Tibial artery (tissue), 4 donors: ENCODE data around the gene FARP1.

Experiments used
- DNase-seq, 2 donors: peaks; one replicate each; pipeline ENCODE4 v3.0.0-alpha.2; 2019
- H3K27ac ChIP-seq, 2 donors: fragments of 200-600 bp; sonication (generic) in 1 of 2; 1 replicate in 1 of 2; 2 replicates in 1 of 2; pipeline ENCODE4 v1.5.1; 2018 to 2019; ENCODE audit warnings: mild to moderate bottlenecking in 1 of 2
- H3K27me3 ChIP-seq, 2 donors: fragments of 200-600 bp; sonication (generic) in 1 of 2; one replicate each; pipeline versions ENCODE4 v1.5.1 to v1.6.0; 2016 to 2019
- H3K36me3 ChIP-seq, 3 donors: fragments of 200-600 bp; sonication (generic) in 2 of 3; one replicate each; pipeline ENCODE4 v1.5.1; 2016 to 2019; ENCODE audit warnings: mild to moderate bottlenecking in 2 of 3
- H3K4me1 ChIP-seq, 4 donors: fragments of 200-600 bp; sonication (generic) in 2 of 4; 1 replicate in 3 of 4; 2 replicates in 1 of 4; pipeline ENCODE4 v1.5.1; 2016 to 2019
- H3K4me3 ChIP-seq, 2 donors: fragments of 200-600 bp; sonication (generic) in 1 of 2; 1 replicate in 1 of 2; 2 replicates in 1 of 2; pipeline ENCODE4 v1.5.1; 2018 to 2019; ENCODE audit warnings: mild to moderate bottlenecking in 2 of 2
- H3K9me3 ChIP-seq, 3 donors: fragments of 200-600 bp; sonication (generic) in 1 of 3; one replicate each; pipeline ENCODE4 v1.5.1; 2016 to 2019
- intact Hi-C: fragments of 100-400 bp; cut with DNase I; formaldehyde crosslinking; loops from one replicate; pipeline ENCODE4 v1.15.0; 2023; ENCODE audit warnings: low total_unique reads
- TF ChIP-seq, protein P1 (sequence below), 2 experiments: fragments of 200-600 bp in 1 of 2; fragments of 450-650 bp in 1 of 2; IDR thresholded peaks; one replicate each; pipeline ENCODE4 v1.5.1; 2017 to 2019; ENCODE audit warnings: antibody characterized with exemption in 2 of 2, mild to moderate bottlenecking in 1 of 2, moderate library complexity in 1 of 2

Gene FARP1

DNA sequence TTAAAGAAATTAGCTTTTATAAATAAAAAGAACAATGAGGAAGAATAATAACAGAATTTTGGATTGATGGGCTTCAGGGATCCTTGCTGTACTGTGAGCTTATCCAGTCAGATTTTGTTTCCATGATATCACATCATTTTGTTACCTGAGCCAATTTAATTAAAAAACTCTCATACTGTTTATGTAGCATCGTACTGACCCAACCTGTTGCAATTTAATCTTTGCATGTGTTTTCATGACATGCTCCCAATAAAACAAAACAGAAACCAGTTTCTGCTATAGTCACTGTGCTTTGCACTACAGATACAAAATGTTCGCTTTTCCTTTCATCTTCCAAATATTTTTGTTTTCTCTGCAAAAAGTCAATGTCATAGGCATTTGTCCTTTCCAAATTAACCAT is 143.9 kb downstream of the FARP1 start:
- TF ChIP-seq, protein P1, sequence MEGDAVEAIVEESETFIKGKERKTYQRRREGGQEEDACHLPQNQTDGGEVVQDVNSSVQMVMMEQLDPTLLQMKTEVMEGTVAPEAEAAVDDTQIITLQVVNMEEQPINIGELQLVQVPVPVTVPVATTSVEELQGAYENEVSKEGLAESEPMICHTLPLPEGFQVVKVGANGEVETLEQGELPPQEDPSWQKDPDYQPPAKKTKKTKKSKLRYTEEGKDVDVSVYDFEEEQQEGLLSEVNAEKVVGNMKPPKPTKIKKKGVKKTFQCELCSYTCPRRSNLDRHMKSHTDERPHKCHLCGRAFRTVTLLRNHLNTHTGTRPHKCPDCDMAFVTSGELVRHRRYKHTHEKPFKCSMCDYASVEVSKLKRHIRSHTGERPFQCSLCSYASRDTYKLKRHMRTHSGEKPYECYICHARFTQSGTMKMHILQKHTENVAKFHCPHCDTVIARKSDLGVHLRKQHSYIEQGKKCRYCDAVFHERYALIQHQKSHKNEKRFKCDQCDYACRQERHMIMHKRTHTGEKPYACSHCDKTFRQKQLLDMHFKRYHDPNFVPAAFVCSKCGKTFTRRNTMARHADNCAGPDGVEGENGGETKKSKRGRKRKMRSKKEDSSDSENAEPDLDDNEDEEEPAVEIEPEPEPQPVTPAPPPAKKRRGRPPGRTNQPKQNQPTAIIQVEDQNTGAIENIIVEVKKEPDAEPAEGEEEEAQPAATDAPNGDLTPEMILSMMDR (IDR thresholded peaks at IDR 0.05): no peak
- Histone ChIP-seq H3K27me3 (no peaks in the 10 kb centered on the region), H3K4me3 (no peak overlapping the region), H3K9me3 (no peaks in the 10 kb centered on the region), H3K4me1 (peaks cover 0 to 5% (median 0%) of the 10 kb centered on the region in 4 donors), H3K36me3 (no peaks in the 10 kb centered on the region), H3K27ac (no peak overlapping the region)
- DNase-seq: no peak
- intact Hi-C loops: no loop called here

DNA sequence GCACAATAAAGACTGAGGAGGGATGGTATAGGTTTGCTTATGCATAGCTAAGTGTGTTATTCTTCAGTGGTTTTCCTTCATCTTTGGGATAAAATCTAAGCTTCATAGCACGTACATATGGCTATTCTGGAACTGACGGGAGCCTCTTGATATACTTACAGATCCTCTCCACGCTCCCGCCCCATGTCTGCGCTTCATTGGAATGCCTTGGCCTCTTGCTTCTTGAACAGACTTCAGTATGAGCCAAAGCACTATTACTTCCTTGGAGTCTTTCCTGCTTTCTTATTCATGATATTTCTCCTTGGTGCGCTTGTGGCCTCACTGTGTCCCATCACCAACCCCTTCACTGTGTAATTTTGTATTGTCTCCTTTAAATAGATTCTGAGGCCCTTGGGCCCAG is 145.3 kb downstream of the FARP1 start:
- H3K9me3 ChIP-seq: no peaks in the 10 kb centered on the region
- TF ChIP-seq, protein P1 (IDR thresholded peaks at IDR 0.05): no peak
- no peak overlapping the region for H3K27ac ChIP-seq
- H3K27me3 ChIP-seq: no peaks in the 10 kb centered on the region
- DNase-seq: no peak
- peaks cover 0 to 8% (median 0%) of the 10 kb centered on the region in 4 donors for H3K4me1 ChIP-seq
- intact Hi-C loops: no loop called here
- H3K36me3 ChIP-seq: no peaks in the 10 kb centered on the region
- no peak overlapping the region for H3K4me3 ChIP-seq

DNA sequence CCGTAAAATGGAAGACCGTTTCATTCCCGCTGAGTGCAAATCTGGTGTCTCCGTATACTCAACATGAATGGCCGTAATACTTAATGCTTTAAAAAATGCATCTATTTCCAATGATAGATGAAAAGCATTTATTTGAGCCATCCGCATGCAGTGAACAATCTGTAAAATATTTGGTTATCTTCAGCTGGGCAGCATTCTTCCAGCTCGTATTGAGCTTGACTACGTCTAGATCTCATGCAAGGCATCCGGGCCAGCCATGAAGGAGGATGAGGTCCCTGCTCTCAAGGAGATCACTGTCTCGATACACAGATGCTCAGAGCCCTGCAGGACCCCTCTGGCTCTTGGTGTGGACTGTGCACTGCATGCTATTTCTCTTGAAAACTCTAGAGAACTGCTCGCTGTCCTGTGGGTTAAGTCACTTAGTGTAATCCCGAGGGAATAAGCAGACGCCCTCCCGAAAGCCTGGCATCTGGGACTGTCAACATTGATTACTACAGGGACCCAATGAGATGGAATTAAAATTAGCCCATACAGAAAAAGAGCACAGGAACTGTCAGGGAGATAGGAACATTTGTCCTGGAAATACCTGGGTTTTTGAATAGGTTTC is 146.5 kb downstream of the FARP1 start:
- intact Hi-C loops: no loop called here
- H3K36me3 ChIP-seq: no peaks in the 10 kb centered on the region
- no peak for DNase-seq

DNA sequence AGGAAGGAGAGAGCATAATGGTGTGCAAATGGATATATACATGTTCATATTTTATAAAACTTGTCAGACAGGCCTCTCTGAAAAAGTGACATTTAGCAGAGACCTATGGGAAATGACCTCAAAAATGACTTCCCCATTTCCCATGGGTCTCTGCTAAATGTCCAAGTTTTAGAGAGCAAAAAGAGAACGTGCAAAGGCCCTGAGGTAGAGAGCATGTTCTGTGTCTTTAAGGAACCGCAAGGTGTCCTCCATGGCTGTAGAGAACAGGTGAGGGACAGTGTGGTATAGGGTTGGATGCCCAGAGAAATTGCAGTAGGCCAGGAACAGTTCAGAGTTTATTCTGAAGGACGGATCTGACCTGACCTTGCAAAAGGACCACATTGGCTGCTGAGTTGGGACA is 147.4 kb downstream of the FARP1 start:
- no peak overlapping the region for H3K4me3 ChIP-seq
- TF ChIP-seq, protein P1 (IDR thresholded peaks at IDR 0.05): no peak
- intact Hi-C loops: no loop called here
- H3K36me3 ChIP-seq: no peaks in the 10 kb centered on the region
- no peak overlapping the region for H3K27ac ChIP-seq
- peaks cover 0 to 10% (median 2%) of the 10 kb centered on the region in 4 donors for H3K4me1 ChIP-seq
- H3K9me3 ChIP-seq: no peaks in the 10 kb centered on the region
- H3K27me3 ChIP-seq: no peaks in the 10 kb centered on the region
- DNase-seq: no peak

More for the DNA sequence above, 146.5 kb downstream of the FARP1 start:
- TF ChIP-seq, protein P1 (IDR thresholded peaks at IDR 0.05): no peak
- Histone ChIP-seq H3K4me1 (peaks cover 0 to 10% (median 0%) of the 10 kb centered on the region in 4 donors), H3K27ac (no peak overlapping the region), H3K27me3 (no peaks in the 10 kb centered on the region), H3K4me3 (no peak overlapping the region), H3K9me3 (no peaks in the 10 kb centered on the region)

DNA sequence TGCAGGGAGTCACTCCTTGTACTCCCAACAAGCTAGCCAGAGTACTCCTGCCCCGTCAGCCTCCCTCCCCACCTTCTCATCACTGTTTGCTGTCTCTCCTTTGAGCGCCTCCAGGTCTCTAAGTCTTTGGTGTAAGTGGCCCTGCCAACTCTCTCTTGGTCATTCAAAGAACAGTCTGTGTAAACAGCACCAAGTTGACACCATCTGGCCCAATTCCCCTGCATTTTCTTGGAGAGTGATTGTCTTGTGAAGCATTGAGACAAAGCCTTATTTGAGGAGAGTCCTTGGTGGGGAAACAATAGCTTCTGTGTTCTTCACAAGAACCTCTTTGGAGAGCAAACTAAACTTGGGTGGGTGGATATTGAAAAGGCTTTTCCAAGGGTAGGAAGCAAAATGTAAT is 148.8 kb downstream of the FARP1 start:
- no peak overlapping the region for H3K27ac ChIP-seq
- H3K36me3 ChIP-seq: no peaks in the 10 kb centered on the region
- H3K27me3 ChIP-seq: no peaks in the 10 kb centered on the region
- intact Hi-C loops: no loop called here
- no peak overlapping the region for H3K4me3 ChIP-seq
- DNase-seq: no peak
- peaks cover 0 to 10% (median 4%) of the 10 kb centered on the region in 4 donors for H3K4me1 ChIP-seq
- no peaks in the 10 kb centered on the region for H3K9me3 ChIP-seq
- TF ChIP-seq, protein P1 (IDR thresholded peaks at IDR 0.05): no peak

DNA sequence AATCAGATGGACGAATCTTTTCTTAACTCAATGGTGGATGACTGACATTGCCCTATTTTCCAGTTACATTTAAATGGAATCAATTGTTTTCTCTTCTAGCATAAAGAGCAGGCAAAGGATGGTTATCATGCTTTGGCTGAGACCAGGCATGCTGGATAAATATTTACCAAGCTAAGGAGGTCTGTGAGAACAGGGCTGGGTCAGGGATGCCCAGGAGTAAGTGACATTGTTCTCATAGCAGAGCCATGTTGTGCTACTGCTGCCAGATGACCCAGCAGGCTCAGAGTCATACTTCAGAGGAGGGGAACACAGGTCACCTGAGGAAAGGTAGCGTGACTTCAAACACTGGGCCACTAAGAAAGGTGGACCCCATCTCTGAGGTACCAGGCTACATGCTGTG is 150.2 kb downstream of the FARP1 start:
- Histone ChIP-seq H3K27ac (no peak overlapping the region), H3K36me3 (no peaks in the 10 kb centered on the region), H3K4me3 (no peak overlapping the region), H3K4me1 (peaks cover 0 to 13% (median 4%) of the 10 kb centered on the region in 4 donors), H3K9me3 (no peaks in the 10 kb centered on the region), H3K27me3 (no peaks in the 10 kb centered on the region)
- no peak for DNase-seq
- TF ChIP-seq, protein P1 (IDR thresholded peaks at IDR 0.05): no peak
- intact Hi-C loops: no loop called here
